K562 (cell line): ENCODE results near the gene TUBA1B. TPM values are rescaled to one million over a fixed set of nuclear protein-coding genes. Genes with fewer than 3 reads are reported as not detected.

Source experiments
- CBFB ChIP-seq: sonication (generic); formaldehyde crosslinking; IDR thresholded peaks from 2 replicates; pipeline ENCODE4 v1.4.0; 2020; ENCODE audit warnings: mild to moderate bottlenecking, missing genetic modification reagents
- CEBPG ChIP-seq, 3 experiments: fragments of 200-800 bp in 1 of 3; sonication (Bioruptor generic) in 1 of 3; sonication (generic) in 1 of 3; formaldehyde crosslinking in 1 of 3; IDR thresholded peaks in 2 of 3; conservative IDR thresholded peaks in 1 of 3; 2 replicates each; pipeline versions ENCODE4 v1.6.1 to v1.8.0; 2016 to 2022; ENCODE audit warnings: missing compliant biosample characterization in 2 of 3, missing genetic modification characterization in 2 of 3, mild to moderate bottlenecking in 1 of 3, missing genetic modification reagents in 1 of 3
- ESRRA ChIP-seq: fragments of 450-650 bp; IDR thresholded peaks from 2 replicates; pipeline ENCODE4 v1.6.1; 2014; ENCODE audit warnings: low read depth, mild to moderate bottlenecking, moderate library complexity, borderline replicate concordance
- JUN ChIP-seq, 2 experiments: sonication (generic) in 1 of 2; formaldehyde crosslinking in 1 of 2; IDR thresholded peaks; 2 replicates each; pipeline versions ENCODE4 v1.6.1 to v1.8.0; 2012 to 2022; ENCODE audit warnings: borderline replicate concordance in 2 of 2, mild to moderate bottlenecking in 2 of 2, improper control_type of control experiment in 1 of 2, low read depth in 1 of 2, low read length in 1 of 2, missing genetic modification reagents in 1 of 2
- KLF1 ChIP-seq: fragments of 450-650 bp; IDR thresholded peaks from 2 replicates; pipeline ENCODE4 v1.6.1; 2016; ENCODE audit warnings: missing genetic modification characterization, missing compliant biosample characterization
- NCOA6 ChIP-seq: fragments of 450-650 bp; IDR thresholded peaks from 2 replicates; pipeline ENCODE4 v1.6.1; 2017; ENCODE audit warnings: mild to moderate bottlenecking
- NCOR1 ChIP-seq: fragments of 450-650 bp; IDR thresholded peaks from 2 replicates; pipeline ENCODE4 v1.6.1; 2016; ENCODE audit warnings: mild to moderate bottlenecking, moderate library complexity
- SMAD3 ChIP-seq: fragments of 450-650 bp; formaldehyde crosslinking; conservative IDR thresholded peaks from 2 replicates; pipeline ENCODE4 v1.4.0; 2020; ENCODE audit warnings: mild to moderate bottlenecking
- SOX6 ChIP-seq: fragments of 450-650 bp; IDR thresholded peaks from 2 replicates; pipeline ENCODE4 v1.6.1; 2014; ENCODE audit warnings: mild to moderate bottlenecking
- TCF7 ChIP-seq: sonication (generic); IDR thresholded peaks from 2 replicates; pipeline ENCODE4 v1.6.1; 2016; ENCODE audit warnings: antibody characterized with exemption, borderline replicate concordance
- ZC3H8 ChIP-seq: fragments of 450-650 bp; IDR thresholded peaks from 2 replicates; pipeline ENCODE4 v1.6.1; 2017
- ZNF232 ChIP-seq: sonication (generic); formaldehyde crosslinking; IDR thresholded peaks from 2 replicates; pipeline ENCODE4 v1.8.0; 2022; ENCODE audit warnings: mild to moderate bottlenecking, missing genetic modification reagents
- ZNF76 ChIP-seq: fragments of 250-450 bp; sonication (Bioruptor Pico); IDR thresholded peaks from 2 replicates; pipeline ENCODE4 v1.4.0; 2020; ENCODE audit warnings: mild to moderate bottlenecking, moderate library complexity, borderline replicate concordance
- polyA plus RNA-seq, 8 experiments: library from polyadenylated mRNA; depleted of rRNA in 4 of 8; stranded (reverse) in 5 of 8; unstranded in 3 of 8; fragments of >200 nt; fragmentation: Nextera tagmentation in 2 of 8; fragmentation: Illumina TruSeq in 1 of 8; extraction: Ambion mirVana in 2 of 8; extraction: Trizol in 1 of 8; gene quantifications; 2 replicates each; pipeline versions ENCODE4 v1.2.1 to v1.2.3, GENCODE V29; 2011 to 2014; ENCODE audit warnings: inconsistent platforms in 1 of 8, missing spikeins in 1 of 8
- total RNA-seq, 7 experiments: library from RNA; depleted of rRNA in 6 of 7; stranded (reverse); fragments of >200 nt in 6 of 7; fragmentation: Illumina TruSeq in 2 of 7; extraction: Trizol in 2 of 7; gene quantifications; 2 replicates each; pipeline versions ENCODE4 v1.2.1 to v1.2.3, GENCODE V29; 2011 to 2021; ENCODE audit warnings: low replicate concordance in 1 of 7
- TF ChIP-seq, protein P1 (sequence below): fragments of 450-650 bp; IDR thresholded peaks from 2 replicates; pipeline ENCODE4 v1.6.1; 2016; ENCODE audit warnings: borderline replicate concordance
- TF ChIP-seq, protein P2 (sequence below): sonication (generic); formaldehyde crosslinking; IDR thresholded peaks from 2 replicates; pipeline ENCODE4 v1.8.1; 2023; ENCODE audit warnings: mild to moderate bottlenecking, missing genetic modification reagents
- TF ChIP-seq, protein P3 (sequence below): sonication (generic); formaldehyde crosslinking; IDR thresholded peaks from 2 replicates; pipeline ENCODE4 v1.8.1; 2022; ENCODE audit warnings: missing genetic modification reagents
- TF ChIP-seq, protein P4 (sequence below), 3 experiments: fragments of 200-800 bp in 1 of 3; sonication (Bioruptor generic) in 1 of 3; sonication (generic) in 1 of 3; formaldehyde crosslinking in 1 of 3; IDR thresholded peaks; 2 replicates each; pipeline versions ENCODE4 v1.6.1 to v1.8.0; 2016 to 2022; ENCODE audit warnings: mild to moderate bottlenecking in 2 of 3, missing compliant biosample characterization in 2 of 3, missing genetic modification characterization in 2 of 3, missing genetic modification reagents in 1 of 3
- TF ChIP-seq, protein P5 (sequence below): fragments of 450-650 bp; IDR thresholded peaks from 2 replicates; pipeline ENCODE4 v1.6.1; 2016; ENCODE audit warnings: antibody characterized with exemption

Gene TUBA1B
- total and polyA plus RNA-seq, 9 of the 15 experiments (the other 6 are each of a cell fraction or from before 2014, with no cell fraction given): 2,189 to 4,624 (median 2,628) TPM

DNA sequence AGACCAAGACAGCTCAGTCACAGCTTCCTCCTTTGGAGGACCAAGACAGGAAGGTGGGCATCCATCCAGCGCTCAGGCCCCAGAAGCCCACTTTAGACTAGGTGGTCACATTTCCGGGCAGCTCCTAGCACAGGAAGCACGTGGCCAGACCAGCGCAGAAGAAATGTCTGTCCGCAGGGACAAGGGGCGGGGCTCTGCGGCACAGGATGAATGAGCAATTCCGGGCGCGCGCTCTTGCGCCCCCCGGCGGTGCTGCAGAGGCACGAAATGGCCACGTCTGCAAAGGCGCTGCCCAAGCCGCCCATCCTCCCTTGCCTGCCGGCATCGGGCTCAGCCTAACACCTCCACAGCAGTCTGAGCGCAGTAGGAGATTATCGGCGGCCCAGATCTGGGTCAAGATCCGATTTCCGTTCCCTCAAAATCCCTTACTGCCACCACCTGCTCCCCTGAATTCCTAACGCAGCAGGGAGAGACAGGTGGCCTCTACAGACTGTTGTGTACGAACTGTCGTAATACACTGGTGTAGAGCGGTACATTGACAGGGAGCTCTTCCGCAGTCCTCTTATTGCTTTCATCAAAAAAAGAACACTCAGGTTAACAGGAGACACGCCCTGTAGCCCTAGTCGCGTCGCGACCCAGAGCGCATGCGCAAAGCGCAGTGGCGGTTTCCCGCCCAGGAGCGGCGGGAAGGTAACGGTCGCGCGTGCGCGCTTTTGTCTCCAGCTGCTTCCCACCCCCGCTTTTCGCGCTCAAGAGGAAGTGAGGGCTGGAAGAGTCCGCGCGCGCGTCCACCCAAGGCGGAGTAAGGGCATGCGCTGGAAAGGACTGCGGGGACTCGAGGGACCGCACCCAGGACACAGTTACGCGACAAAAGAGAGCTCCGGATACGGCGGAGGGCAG, 794 bp downstream of the TUBA1B start (continued):
- TF ChIP-seq JUN (IDR thresholded peaks at IDR 0.05; ENCODE audit: borderline replicate concordance, low read depth, low read length) (peak; percentile 66; the same call in 1 of the 2 replicates), JUN (CRISPR knock-in tag; IDR thresholded peaks at IDR 0.05; ENCODE audit: borderline replicate concordance) (no peak; the same call in 1 of the 2 replicates), CBFB (CRISPR knock-in tag) (no peak), KLF1 (tag) (peak; percentile 64; the same call in 1 of the 2 replicates), ZNF232 (CRISPR knock-in tag) (no peak), ZC3H8 (peak; percentile 72; the same call in 1 of the 2 replicates), TCF7 (peak; percentile 82; the same call in 1 of the 2 replicates), SMAD3 (CRISPR knock-in tag) (no peak), NCOA6 (no peak), SOX6 (peak; percentile 50), ESRRA (peak; percentile 48), ZNF76 (CRISPR knock-in tag) (no peak), NCOR1 (peak; percentile 47), CEBPG (CRISPR knock-in tag; IDR thresholded peaks at IDR 0.05) (peak; percentile 46; the same call in 1 of the 2 replicates), CEBPG (tag; conservative IDR thresholded peaks at IDR 0.05 in 1 of 2, IDR thresholded peaks at IDR 0.05 in 1 of 2) (no peak)
- TF ChIP-seq, protein P1, sequence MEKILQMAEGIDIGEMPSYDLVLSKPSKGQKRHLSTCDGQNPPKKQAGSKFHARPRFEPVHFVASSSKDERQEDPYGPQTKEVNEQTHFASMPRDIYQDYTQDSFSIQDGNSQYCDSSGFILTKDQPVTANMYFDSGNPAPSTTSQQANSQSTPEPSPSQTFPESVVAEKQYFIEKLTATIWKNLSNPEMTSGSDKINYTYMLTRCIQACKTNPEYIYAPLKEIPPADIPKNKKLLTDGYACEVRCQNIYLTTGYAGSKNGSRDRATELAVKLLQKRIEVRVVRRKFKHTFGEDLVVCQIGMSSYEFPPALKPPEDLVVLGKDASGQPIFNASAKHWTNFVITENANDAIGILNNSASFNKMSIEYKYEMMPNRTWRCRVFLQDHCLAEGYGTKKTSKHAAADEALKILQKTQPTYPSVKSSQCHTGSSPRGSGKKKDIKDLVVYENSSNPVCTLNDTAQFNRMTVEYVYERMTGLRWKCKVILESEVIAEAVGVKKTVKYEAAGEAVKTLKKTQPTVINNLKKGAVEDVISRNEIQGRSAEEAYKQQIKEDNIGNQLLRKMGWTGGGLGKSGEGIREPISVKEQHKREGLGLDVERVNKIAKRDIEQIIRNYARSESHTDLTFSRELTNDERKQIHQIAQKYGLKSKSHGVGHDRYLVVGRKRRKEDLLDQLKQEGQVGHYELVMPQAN: peak; percentile 99
- TF ChIP-seq, protein P2, sequence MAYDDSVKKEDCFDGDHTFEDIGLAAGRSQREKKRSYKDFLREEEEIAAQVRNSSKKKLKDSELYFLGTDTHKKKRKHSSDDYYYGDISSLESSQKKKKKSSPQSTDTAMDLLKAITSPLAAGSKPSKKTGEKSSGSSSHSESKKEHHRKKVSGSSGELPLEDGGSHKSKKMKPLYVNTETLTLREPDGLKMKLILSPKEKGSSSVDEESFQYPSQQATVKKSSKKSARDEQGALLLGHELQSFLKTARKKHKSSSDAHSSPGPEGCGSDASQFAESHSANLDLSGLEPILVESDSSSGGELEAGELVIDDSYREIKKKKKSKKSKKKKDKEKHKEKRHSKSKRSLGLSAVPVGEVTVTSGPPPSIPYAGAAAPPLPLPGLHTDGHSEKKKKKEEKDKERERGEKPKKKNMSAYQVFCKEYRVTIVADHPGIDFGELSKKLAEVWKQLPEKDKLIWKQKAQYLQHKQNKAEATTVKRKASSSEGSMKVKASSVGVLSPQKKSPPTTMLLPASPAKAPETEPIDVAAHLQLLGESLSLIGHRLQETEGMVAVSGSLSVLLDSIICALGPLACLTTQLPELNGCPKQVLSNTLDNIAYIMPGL (CRISPR knock-in tag): peak; percentile 90; the same call in 1 of the 2 replicates
- TF ChIP-seq, protein P3, sequence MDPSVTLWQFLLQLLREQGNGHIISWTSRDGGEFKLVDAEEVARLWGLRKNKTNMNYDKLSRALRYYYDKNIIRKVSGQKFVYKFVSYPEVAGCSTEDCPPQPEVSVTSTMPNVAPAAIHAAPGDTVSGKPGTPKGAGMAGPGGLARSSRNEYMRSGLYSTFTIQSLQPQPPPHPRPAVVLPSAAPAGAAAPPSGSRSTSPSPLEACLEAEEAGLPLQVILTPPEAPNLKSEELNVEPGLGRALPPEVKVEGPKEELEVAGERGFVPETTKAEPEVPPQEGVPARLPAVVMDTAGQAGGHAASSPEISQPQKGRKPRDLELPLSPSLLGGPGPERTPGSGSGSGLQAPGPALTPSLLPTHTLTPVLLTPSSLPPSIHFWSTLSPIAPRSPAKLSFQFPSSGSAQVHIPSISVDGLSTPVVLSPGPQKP: no peak
- TF ChIP-seq, protein P4, sequence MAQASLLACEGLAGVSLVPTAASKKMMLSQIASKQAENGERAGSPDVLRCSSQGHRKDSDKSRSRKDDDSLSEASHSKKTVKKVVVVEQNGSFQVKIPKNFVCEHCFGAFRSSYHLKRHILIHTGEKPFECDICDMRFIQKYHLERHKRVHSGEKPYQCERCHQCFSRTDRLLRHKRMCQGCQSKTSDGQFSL (CRISPR knock-in tag; IDR thresholded peaks at IDR 0.05): peak; percentile 56; the same call in 1 of the 2 replicates
- TF ChIP-seq, protein P4 (tag; IDR thresholded peaks at IDR 0.05): no peak
- TF ChIP-seq, protein P5, sequence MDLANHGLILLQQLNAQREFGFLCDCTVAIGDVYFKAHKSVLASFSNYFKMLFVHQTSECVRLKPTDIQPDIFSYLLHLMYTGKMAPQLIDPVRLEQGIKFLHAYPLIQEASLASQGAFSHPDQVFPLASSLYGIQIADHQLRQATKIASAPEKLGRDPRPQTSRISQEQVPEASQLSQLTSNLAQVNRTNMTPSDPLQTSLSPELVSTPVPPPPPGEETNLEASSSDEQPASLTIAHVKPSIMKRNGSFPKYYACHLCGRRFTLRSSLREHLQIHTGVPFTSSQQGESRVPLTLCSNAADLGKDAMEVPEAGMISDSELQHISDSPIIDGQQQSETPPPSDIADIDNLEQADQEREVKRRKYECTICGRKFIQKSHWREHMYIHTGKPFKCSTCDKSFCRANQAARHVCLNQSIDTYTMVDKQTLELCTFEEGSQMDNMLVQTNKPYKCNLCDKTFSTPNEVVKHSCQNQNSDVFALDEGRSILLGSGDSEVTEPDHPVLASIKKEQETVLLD: peak; percentile 98
